Mucosa of descending colon (tissue), 3 donors: Measurements from ENCODE around the gene ASH1L. TPM values are rescaled to one million over a fixed set of nuclear protein-coding genes. Genes with fewer than 3 reads are reported as not detected.

ENCODE experiments used
- ATAC-seq: fragments of 200-7000 bp; cut with Tn5 transposase; one replicate; pipeline ENCODE4 v1.9.1; 2020; ENCODE audit warnings: mild to moderate bottlenecking, moderate library complexity
- DNase-seq, 3 donors: peaks; one replicate each; pipeline ENCODE4 v3.0.0-alpha.2; 2020
- H3K36me3 ChIP-seq: fragments of 200-600 bp; one replicate; pipeline ENCODE4 v1.8.0; 2021; ENCODE audit warnings: low read depth, mild to moderate bottlenecking
- H3K4me1 ChIP-seq: fragments of 200-600 bp; one replicate; pipeline ENCODE4 v1.8.0; 2021; ENCODE audit warnings: low read depth, mild to moderate bottlenecking
- H3K4me3 ChIP-seq: fragments of 200-600 bp; one replicate; pipeline ENCODE4 v1.8.0; 2021; ENCODE audit warnings: mild to moderate bottlenecking
- H3K9me3 ChIP-seq: fragments of 200-600 bp; one replicate; pipeline ENCODE4 v1.8.0; 2021; ENCODE audit warnings: mild to moderate bottlenecking
- CTCF ChIP-seq: fragments of 200-600 bp; IDR thresholded peaks from one replicate; pipeline ENCODE4 v1.8.0; 2022; ENCODE audit warnings: antibody characterized with exemption, mild to moderate bottlenecking
- intact Hi-C, 2 donors: fragments of 100-400 bp; cut with DNase I in 1 of 2; cut with micrococcal nuclease in 1 of 2; formaldehyde crosslinking; loops; one replicate each; pipeline versions ENCODE4 v1.11.0 to v1.11.1; 2022; cut with DNase I, micrococcal nuclease
- total RNA-seq, 3 donors: library from RNA; stranded (reverse); fragmentation: NEBNext Ultra II Directional in 2 of 3; extraction: Animal tissue kit (Norgen Biotek cat#: 25700) in 2 of 3; gene quantifications; one replicate each; pipeline versions ENCODE4 v1.2.1 to v1.2.4, GENCODE V29; 2021 to 2023
- donor health status: DM: no; HTN: no; CAD: no; lungs with moderate emphysema.
- donor health status: DM: no; HTN: no; CAD: no.
- donor health status: DM: no; HTN: yes; CAD: no.

Gene ASH1L
- total RNA-seq, 3 donors from 2014 or later: 50.4 to 100 (median 64.4) TPM

- ATAC-seq: no peak
- DNase-seq: no peak
- no peak for TF ChIP-seq CTCF
- intact Hi-C loops: no loop called here
- no peaks in the 10 kb centered on the region for H3K4me1 ChIP-seq
- H3K36me3 ChIP-seq: no peaks in the 10 kb centered on the region
- no peak overlapping the region for H3K4me3 ChIP-seq
- H3K9me3 ChIP-seq: no peaks in the 10 kb centered on the region
Observed at GRCh38 chr1:155553349-155553748, 9.3 kb downstream of the ASH1L start.

DNA sequence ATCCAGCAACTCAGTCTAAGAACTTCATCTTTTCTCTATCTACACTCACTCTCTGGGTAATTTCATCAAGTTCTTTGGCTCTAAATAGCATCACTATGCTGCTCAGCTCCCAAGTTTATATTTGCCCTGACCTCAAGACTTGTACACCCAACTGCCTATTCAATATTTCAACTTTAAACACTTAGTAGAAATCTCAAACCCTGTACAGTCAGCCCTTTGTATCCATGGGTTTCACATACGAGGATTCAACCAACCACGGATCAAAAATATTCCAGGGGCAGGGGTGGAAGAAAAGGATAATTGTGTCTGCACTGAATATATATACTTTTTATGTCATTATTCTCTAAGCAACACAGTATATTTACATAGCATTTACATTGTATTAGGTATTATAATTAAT is 13.9 kb downstream of the ASH1L start:
- Histone ChIP-seq H3K9me3 (no peaks in the 10 kb centered on the region), H3K4me1 (peaks cover 3% of the 10 kb centered on the region), H3K36me3 (no peaks in the 10 kb centered on the region), H3K4me3 (no peak overlapping the region)
- intact Hi-C loops: no loop called here
- no peak for DNase-seq
- no peak for ATAC-seq
- no peak for TF ChIP-seq CTCF

DNA sequence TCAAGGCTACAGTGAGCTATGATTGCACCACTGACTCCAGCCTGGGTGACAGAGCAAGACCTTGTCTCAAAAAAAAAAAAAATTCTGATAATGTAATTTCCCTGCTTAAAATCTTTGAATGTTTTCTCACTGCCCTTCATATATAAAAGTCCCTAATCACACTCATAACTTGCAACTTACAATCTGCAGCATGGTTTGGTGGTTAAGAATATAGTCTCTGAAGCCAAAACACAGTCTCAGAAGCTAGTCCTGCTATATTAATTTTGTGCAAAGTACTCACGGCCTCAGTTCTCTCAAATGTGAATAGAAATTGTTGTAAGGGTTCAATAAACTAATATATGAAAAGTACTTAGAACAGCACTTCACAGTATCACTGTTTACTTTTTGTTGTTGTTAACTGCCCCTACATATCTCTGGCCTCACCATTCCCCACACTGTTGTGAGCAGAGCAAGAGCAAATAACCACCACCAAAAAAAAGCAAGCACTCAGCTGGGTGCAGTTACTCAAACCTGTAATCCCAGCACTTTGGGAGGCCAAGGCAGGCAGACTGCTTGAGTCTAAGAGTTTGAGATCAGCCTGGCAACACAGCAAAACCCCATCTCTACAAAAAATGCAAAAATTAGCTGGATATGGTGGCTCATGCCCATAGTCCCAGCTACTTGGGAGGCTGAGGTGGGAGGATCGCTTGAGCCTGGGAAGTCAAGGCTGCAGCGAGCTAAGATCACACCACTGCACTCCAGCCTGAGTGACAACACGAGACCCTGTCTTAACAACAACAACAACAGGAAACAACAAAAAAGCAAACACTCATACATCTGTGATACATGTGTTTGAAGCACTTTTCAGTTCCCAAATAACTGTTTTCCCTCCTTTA is 22.4 kb downstream of the ASH1L start:
- Histone ChIP-seq H3K9me3 (no peaks in the 10 kb centered on the region), H3K4me3 (no peak overlapping the region), H3K4me1 (peaks cover 17% of the 10 kb centered on the region), H3K36me3 (no peaks in the 10 kb centered on the region)
- DNase-seq: no peak
- intact Hi-C loops: no loop called here
- TF ChIP-seq CTCF: no peak
- ATAC-seq: no peak

GRCh38 chr1:155537193-155537592 is 25.4 kb downstream of the ASH1L start:
- no peak for DNase-seq
- no peaks in the 10 kb centered on the region for H3K9me3 ChIP-seq
- no peak overlapping the region for H3K4me3 ChIP-seq
- no peaks in the 10 kb centered on the region for H3K36me3 ChIP-seq
- peaks cover 12% of the 10 kb centered on the region for H3K4me1 ChIP-seq
- intact Hi-C loops: no loop called here
- TF ChIP-seq CTCF: no peak
- ATAC-seq: no peak

GRCh38 chr1:155531624-155532023 is 31.0 kb downstream of the ASH1L start:
- no peak for TF ChIP-seq CTCF
- intact Hi-C loops: no loop called here
- peaks cover 3% of the 10 kb centered on the region for H3K4me1 ChIP-seq
- no peak overlapping the region for H3K4me3 ChIP-seq
- no peaks in the 10 kb centered on the region for H3K9me3 ChIP-seq
- H3K36me3 ChIP-seq: no peaks in the 10 kb centered on the region
- DNase-seq (no peak), ATAC-seq (no peak)
